ENCODE results near the gene PCDH18. TPM values are rescaled to one million over a fixed set of nuclear protein-coding genes. Genes with fewer than 3 reads are reported as not detected.

Gene PCDH18
- total RNA-seq, 1 experiment from 2014 or later, result 4.9 TPM

DNA sequence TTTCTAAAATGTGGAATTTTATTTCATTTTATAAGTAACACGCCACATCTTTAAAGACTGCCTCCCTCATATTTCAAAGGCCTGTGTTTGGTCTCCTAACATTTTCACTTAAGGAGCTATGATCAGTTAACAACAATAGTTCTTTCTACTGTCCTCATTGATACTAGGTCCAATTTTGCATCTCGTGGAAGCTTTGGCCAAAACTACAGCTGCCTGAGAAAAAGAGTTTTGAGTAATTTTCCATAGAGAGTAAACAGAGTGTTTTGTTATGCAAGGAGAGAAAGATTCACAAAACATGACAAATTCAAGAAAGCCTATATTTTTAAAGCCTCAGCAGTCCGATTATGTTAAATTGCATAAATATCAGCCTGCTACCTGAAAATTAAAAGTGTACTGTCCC is 11.4 kb upstream of the PCDH18 start:
- Mint-ChIP-seq H3K4me3 (ENCODE audit: unreplicated experiment) (no peak overlapping the region), H3K27me3 (ENCODE audit: insufficient read depth, unreplicated experiment) (no peaks in the 10 kb centered on the region), H3K4me1 (ENCODE audit: insufficient read depth, unreplicated experiment) (peaks cover 4% of the 10 kb centered on the region), H3K27ac (ENCODE audit: low read depth, unreplicated experiment) (no peak overlapping the region), H3K36me3 (ENCODE audit: insufficient read depth, unreplicated experiment) (no peaks in the 10 kb centered on the region), H3K9me3 (ENCODE audit: unreplicated experiment) (no peaks in the 10 kb centered on the region)
- no peak for DNase-seq (ENCODE audit: unreplicated experiment)
- TF ChIP-seq, protein P1, sequence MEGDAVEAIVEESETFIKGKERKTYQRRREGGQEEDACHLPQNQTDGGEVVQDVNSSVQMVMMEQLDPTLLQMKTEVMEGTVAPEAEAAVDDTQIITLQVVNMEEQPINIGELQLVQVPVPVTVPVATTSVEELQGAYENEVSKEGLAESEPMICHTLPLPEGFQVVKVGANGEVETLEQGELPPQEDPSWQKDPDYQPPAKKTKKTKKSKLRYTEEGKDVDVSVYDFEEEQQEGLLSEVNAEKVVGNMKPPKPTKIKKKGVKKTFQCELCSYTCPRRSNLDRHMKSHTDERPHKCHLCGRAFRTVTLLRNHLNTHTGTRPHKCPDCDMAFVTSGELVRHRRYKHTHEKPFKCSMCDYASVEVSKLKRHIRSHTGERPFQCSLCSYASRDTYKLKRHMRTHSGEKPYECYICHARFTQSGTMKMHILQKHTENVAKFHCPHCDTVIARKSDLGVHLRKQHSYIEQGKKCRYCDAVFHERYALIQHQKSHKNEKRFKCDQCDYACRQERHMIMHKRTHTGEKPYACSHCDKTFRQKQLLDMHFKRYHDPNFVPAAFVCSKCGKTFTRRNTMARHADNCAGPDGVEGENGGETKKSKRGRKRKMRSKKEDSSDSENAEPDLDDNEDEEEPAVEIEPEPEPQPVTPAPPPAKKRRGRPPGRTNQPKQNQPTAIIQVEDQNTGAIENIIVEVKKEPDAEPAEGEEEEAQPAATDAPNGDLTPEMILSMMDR (IDR thresholded peaks at IDR 0.05; ENCODE audit: unreplicated experiment), result no peak
- ChIA-PET POLR2A (interaction anchor here (0.6 kb wide), 1 partner anchor 219 kb away, joined by 4 read pairs; no protein-coding TSS in a partner anchor), CTCF (interaction anchor here (0.7 to 1.0 kb wide), 2 partner anchors 12 to 246 kb away, joined by 3 to 5 read pairs; partner anchors contain the start of gene PCDH18)
- BruUV-seq (replicated peaks), result no TSS peak
- intact Hi-C loops (cut with micrococcal nuclease), result no loop called here

DNA sequence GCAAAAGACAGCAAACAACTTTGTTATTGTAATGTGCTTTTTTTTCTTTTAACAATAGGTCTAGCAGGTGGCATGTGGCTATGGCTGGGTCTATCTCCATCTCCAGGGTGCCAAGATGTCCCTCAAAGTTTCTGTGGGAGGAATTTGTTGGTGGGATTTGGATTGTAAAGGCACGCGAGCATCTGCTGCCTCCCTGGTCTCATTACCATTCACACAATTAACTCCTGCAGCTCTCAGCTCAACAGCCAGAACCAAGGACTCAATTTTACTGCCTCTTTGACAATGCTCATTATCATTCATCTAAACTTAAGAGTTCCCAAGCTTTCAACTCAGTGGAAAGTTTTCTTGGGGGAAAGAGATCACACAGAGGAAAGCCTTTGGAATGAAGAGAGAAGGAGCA is 10.9 kb upstream of the PCDH18 start:
- intact Hi-C loops (cut with micrococcal nuclease), result no loop called here
- Mint-ChIP-seq H3K9me3 (ENCODE audit: unreplicated experiment) (no peaks in the 10 kb centered on the region), H3K36me3 (ENCODE audit: insufficient read depth, unreplicated experiment) (no peaks in the 10 kb centered on the region), H3K4me3 (ENCODE audit: unreplicated experiment) (no peak overlapping the region), H3K27me3 (ENCODE audit: insufficient read depth, unreplicated experiment) (no peaks in the 10 kb centered on the region), H3K4me1 (ENCODE audit: insufficient read depth, unreplicated experiment) (peaks cover 4% of the 10 kb centered on the region), H3K27ac (ENCODE audit: low read depth, unreplicated experiment) (no peak overlapping the region)
- TF ChIP-seq, protein P1 (IDR thresholded peaks at IDR 0.05; ENCODE audit: unreplicated experiment), result no peak
- BruUV-seq (replicated peaks), result no TSS peak
- CTCF ChIA-PET, result interaction anchor here (0.7 to 1.0 kb wide), 2 partner anchors 11 to 247 kb away, joined by 3 to 5 read pairs; partner anchors contain the start of gene PCDH18
- POLR2A ChIA-PET, result interaction anchor here (0.6 kb wide), 1 partner anchor 219 kb away, joined by 4 read pairs; no protein-coding TSS in a partner anchor
- DNase-seq (ENCODE audit: unreplicated experiment), result no peak

DNA sequence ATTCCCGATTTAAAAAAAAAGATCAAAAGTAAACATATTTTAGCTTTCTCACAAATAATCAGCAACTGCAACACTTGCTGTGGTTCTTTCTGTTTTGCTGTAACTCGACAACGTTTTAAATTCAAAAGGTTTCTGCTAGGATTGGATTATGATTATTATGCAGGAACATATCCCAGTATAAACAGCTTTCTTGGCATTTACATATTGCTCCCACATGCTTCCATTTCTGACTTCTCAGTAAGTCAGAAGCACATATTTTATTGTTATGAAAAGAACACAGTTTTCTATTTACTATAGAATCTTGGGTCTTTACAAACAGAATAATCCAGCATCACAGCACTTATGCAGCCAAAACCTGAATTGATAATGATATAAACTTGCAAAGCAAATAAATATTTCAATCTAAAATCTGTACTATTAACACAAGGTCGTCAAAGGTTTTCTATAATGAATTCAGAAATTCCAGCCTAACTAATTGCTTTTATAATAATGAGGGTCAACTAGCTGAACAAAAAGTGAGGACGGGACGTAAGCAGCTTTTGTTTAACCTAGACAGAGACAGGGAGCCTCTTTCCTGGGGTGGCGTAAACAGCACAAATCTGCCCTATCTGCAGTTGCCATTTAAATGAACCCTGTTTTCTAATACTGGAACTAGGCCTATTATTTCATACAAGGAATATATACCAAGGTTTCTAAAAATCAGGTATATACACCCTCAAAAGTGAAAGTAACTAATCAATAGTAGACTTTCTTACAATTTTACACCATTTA is 9.8 kb upstream of the PCDH18 start:
- POLR2A ChIA-PET, result no interaction called here
- Mint-ChIP-seq H3K4me3 (ENCODE audit: unreplicated experiment) (no peak overlapping the region), H3K4me1 (ENCODE audit: insufficient read depth, unreplicated experiment) (peaks cover 4% of the 10 kb centered on the region), H3K36me3 (ENCODE audit: insufficient read depth, unreplicated experiment) (no peaks in the 10 kb centered on the region), H3K9me3 (ENCODE audit: unreplicated experiment) (no peaks in the 10 kb centered on the region), H3K27me3 (ENCODE audit: insufficient read depth, unreplicated experiment) (no peaks in the 10 kb centered on the region), H3K27ac (ENCODE audit: low read depth, unreplicated experiment) (no peak overlapping the region)
- TF ChIP-seq, protein P1 (IDR thresholded peaks at IDR 0.05; ENCODE audit: unreplicated experiment), result no peak
- DNase-seq (ENCODE audit: unreplicated experiment), result no peak
- CTCF ChIA-PET, result no interaction called here
- no TSS peak for BruUV-seq (replicated peaks)
- intact Hi-C loops (cut with micrococcal nuclease), result no loop called here

DNA sequence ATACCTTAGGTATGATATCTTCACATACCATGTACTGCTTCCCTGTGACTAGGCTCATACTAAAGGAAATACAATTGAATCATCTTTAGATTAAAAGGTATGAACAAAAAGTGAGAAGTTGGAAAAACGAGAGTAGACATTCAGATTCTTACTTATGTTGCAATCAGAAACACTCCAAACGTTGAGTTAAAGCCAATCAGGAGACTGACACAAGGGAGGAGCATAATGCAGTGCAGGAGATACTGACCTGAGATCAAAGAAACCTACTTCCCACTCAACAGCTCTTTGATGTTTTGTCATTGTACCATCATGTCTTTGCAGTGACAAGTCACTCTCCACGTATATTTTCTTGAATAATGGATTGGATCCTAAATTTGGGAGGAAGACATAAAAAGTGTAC is 8.9 kb upstream of the PCDH18 start:
- peaks cover 4% of the 10 kb centered on the region for H3K4me1 Mint-ChIP-seq (ENCODE audit: insufficient read depth, unreplicated experiment)

More for the DNA sequence above, 8.9 kb upstream of the PCDH18 start:
- Mint-ChIP-seq H3K4me3 (ENCODE audit: unreplicated experiment) (no peak overlapping the region), H3K9me3 (ENCODE audit: unreplicated experiment) (no peaks in the 10 kb centered on the region), H3K27ac (ENCODE audit: low read depth, unreplicated experiment) (no peak overlapping the region), H3K36me3 (ENCODE audit: insufficient read depth, unreplicated experiment) (no peaks in the 10 kb centered on the region), H3K27me3 (ENCODE audit: insufficient read depth, unreplicated experiment) (no peaks in the 10 kb centered on the region)
- TF ChIP-seq, protein P1 (IDR thresholded peaks at IDR 0.05; ENCODE audit: unreplicated experiment), result no peak
- BruUV-seq (replicated peaks), result no TSS peak
- DNase-seq (ENCODE audit: unreplicated experiment), result no peak
- ChIA-PET POLR2A (no interaction called here), CTCF (no interaction called here)
- intact Hi-C loops (cut with micrococcal nuclease), result no loop called here
